A204.1 (cell line): ENCODE results near the gene PDK3.

Experiments
- FAIRE-seq: peaks from 2 replicates; lab custom pipeline; 2012; peaks lifted over from hg19 to GRCh38; lab: Jason Lieb, UNC

Gene PDK3

GRCh38 chrX:24561121-24561520, 96.0 kb downstream of the PDK3 start:
- FAIRE-seq = no peak

GRCh38 chrX:24563291-24564010, 98.4 kb downstream of the PDK3 start:
- FAIRE-seq = no peak

- no peak for FAIRE-seq
Observed at GRCh38 chrX:24566240-24566639, 101.2 kb downstream of the PDK3 start.

- FAIRE-seq = no peak
Observed at GRCh38 chrX:24567169-24567568, 102.1 kb downstream of the PDK3 start.

GRCh38 chrX:24574743-24575142, 109.7 kb downstream of the PDK3 start:
- FAIRE-seq = no peak

- no peak for FAIRE-seq
Observed at GRCh38 chrX:24575496-24575895, 110.4 kb downstream of the PDK3 start.

GRCh38 chrX:24577091-24577490, 112.0 kb downstream of the PDK3 start:
- no peak for FAIRE-seq
